Gastroesophageal sphincter (tissue), 3 donors: ENCODE data around the gene TMEM106C.

Experiments
- POLR2AphosphoS5 ChIP-seq: sonication (generic); formaldehyde crosslinking; IDR thresholded peaks from one replicate; pipeline ENCODE4 v1.6.1; 2017; ENCODE audit warnings: antibody characterized with exemption
- TF ChIP-seq, protein P1 (sequence below), 4 experiments: fragments of 200-600 bp in 2 of 4; fragments of 450-650 bp in 2 of 4; sonication (generic) in 1 of 4; IDR thresholded peaks; one replicate each; pipeline ENCODE4 v1.5.1; 2017 to 2019; ENCODE audit warnings: antibody characterized with exemption in 4 of 4, mild to moderate bottlenecking in 2 of 4, moderate library complexity in 2 of 4

DNA sequence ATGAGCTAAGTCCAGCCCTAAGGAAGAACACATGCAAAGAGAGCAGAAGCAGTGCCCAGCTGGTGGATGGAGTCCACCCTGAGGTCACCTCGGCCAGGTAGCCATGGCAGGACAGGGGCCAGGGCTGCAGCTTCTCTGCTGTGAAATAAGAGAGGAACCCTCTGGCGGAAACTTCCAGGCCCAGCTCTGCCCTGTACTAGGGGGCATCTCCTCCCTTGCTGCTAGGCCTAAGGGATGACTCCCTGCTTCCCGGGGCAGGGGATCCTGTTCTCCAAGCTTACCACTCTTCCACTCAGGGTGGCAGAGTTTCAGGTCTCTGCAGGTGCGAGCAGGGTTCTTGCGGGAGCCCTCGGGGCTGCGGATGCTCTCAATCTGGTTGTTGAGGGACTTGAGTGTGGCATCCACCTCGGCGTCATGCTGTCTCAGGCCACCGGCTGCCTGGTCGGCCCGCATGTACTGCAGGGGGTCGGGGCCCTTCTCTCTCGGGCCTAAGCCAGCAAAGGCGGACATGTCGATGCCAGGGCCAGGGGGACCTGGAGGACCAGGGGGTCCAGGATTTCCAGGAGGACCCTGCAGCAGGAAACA is 11.7 kb downstream of the TMEM106C start:
- TF ChIP-seq, protein P1, sequence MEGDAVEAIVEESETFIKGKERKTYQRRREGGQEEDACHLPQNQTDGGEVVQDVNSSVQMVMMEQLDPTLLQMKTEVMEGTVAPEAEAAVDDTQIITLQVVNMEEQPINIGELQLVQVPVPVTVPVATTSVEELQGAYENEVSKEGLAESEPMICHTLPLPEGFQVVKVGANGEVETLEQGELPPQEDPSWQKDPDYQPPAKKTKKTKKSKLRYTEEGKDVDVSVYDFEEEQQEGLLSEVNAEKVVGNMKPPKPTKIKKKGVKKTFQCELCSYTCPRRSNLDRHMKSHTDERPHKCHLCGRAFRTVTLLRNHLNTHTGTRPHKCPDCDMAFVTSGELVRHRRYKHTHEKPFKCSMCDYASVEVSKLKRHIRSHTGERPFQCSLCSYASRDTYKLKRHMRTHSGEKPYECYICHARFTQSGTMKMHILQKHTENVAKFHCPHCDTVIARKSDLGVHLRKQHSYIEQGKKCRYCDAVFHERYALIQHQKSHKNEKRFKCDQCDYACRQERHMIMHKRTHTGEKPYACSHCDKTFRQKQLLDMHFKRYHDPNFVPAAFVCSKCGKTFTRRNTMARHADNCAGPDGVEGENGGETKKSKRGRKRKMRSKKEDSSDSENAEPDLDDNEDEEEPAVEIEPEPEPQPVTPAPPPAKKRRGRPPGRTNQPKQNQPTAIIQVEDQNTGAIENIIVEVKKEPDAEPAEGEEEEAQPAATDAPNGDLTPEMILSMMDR (IDR thresholded peaks at IDR 0.05) = no peak
- TF ChIP-seq POLR2AphosphoS5 = no peak
